GM12874 (cell line): ENCODE results near the gene HYDIN.

ENCODE experiments used
- CTCF ChIP-seq: IDR thresholded peaks from 2 replicates; pipeline ENCODE4 v1.5.1; 2011; ENCODE audit warnings: low read depth, mild to moderate bottlenecking, control low read depth, low read length, moderate library complexity; ENCODE audit not compliant: insufficient read depth

The HYDIN gene

GRCh38 chr16:70793851-70794502, 436.5 kb downstream of the HYDIN start:
- TF ChIP-seq CTCF = no peak

DNA sequence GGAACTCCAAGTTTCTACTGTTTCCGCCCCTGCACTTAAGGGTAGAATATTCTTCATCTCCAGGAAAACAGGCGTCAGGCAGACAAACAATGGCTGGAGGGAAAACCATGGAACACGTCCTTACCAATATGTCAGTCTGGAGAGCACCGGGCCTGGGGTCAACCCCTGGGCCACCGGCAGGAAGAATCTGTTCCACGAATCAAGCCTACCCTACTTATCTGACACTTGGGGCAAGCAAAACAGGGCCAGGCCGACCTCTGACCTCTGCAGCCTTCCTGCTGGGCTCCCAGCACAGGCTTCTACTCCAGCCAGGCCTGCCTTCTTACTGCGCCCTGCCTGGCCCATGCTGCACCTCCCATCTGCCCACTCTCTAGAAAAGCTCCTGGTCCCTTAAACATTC, 439.7 kb downstream of the HYDIN start:
- TF ChIP-seq CTCF = no peak

GRCh38 chr16:70789595-70790447, 440.7 kb downstream of the HYDIN start:
- TF ChIP-seq CTCF = no peak

DNA sequence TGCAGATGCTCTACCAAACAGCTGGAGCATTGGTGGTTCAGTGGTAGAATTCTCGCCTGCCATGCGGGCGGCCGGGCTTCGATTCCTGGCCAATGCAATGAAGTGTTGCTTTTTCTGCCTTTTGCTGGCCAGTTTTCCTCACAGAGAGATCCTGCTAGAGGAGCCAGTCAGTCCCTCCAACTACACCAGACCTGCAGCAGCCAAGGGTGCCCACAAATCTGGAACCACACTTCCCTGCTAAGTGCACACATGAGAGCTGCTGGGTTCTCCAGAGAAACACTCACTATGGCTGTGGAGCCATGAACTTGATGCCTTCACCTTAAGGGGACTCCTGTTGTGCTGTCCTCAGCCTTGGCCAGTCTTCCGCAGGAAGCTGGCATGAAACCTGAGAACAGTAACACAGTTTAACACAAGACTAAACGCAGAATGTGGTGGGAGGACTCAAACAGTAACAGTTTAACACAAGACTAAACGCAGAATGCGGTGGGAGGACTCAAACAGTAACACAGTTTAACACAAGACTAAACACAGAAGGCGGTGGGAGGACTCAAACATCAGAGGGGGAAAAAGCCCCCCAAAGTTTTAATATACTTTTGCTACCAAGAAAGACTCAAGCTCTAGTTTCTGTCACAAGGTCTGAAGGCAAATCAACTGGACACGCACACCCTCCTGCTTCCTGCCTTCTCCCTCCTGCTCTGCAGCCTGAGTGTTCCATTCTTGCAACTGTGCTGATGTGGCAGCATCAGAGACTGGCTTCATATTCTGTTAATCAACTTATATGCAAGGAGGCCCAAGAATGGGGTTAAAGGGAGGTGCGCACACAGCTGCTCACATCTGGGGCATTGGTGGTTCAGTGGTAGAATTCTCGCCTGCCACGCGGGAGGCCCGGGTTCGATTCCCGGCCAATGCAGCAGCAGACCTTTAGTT, 441.6 kb downstream of the HYDIN start:
- TF ChIP-seq CTCF = no peak

DNA sequence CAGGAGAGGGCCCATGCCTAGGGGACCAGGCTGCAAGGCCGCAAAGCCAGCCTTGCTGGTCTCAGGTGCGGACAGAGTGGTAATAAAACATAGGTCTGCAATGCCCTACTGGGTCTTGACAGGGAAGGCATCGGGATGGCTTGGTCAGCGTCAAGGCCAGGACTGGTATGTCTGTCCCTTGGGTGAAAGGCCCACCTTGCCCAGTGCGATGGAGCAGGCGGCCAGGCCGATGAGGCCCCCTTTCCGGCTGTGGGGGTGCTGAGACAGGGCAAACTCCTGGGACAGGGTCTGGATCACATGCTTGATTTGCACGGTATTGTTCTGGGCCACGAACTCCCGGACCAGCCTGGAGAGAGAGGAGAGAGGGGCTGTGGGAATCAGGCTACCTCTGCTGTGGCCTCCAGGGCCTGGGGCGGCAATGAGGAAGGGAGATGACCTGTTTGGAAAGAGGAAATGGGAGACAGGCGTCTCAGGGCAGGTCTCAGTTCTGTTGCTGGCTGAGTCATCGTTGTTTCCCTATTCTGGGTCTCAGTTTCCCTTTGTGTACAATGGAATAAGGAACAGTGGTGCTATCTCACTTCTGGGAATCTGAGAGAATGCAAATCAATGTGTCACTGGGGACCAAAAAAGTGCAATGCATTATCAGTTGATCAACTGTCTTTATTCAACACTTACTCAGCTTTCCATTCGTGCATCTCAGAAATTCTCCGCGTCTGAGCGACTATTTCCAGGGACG, 444.3 kb downstream of the HYDIN start:
- no peak for TF ChIP-seq CTCF

DNA sequence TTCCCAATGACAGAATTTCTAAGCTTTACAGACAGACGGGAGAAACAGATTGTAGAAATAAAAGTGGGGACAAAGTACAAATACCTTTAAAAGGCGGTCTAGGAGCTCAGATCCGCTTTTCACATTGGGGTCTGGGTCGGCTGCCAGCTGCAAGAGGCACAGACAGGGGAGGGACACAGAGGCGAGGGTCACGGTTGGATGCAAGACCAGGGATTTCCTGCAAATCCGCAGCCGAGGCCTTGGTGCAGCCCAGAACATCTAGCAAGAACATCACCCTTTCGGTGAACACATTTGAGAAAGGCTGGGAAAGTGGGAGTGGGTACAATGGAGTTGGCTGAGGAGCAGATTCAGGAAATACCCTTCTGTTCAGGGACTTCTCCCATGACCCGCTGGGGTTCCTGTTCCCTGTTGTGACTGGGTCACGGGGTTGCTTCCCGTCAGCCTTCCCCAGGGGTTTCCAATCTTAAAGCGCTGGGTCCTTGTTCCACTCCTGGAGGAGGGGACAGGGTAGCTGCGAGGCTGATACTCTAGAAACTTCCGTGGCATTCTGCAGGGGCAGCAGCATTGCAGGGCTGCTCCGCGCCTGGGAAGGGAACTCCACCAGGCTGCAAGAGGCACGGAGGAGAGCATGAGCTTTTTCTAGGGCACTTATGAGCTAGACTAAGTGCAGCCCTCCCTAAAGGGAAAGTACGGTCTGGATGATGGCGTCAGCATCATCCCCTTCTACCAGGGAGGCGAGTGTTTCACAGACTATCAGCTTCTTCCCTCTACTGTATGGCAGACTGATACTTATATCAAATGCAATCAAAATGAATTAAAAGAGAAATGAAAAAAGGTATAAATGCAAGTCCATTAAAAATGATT, 445.6 kb downstream of the HYDIN start:
- TF ChIP-seq CTCF = no peak
